Measurements from ENCODE around the gene GALNT11. TPM values are rescaled to one million over a fixed set of nuclear protein-coding genes. Genes with fewer than 3 reads are reported as not detected.

GALNT11 gene
- total RNA-seq, 2 experiments from 2014 or later, result 28.7 to 29.7 TPM

DNA sequence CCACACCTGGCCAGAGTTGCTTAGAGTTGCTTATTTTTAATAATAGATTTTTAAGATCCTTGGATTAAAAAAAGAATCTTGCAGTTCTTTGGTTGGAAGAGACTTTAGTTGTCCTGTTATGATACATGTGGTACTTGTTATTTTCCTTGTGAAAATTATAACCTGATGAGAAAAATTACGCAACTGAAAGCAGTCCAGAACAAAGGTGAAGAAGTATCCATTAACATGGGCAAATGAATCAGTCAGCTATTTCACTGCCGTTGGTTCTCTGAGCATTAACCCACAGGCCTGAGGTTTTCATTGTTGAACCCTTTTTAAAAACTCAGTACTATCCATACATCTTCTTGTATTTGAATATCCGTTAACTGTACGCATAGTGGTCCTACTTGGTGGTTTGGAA, 68.2 kb downstream of the GALNT11 start:
- no peak for ATAC-seq (ENCODE audit: low read depth)
- no peaks in the 10 kb centered on the region for H3K4me1 Mint-ChIP-seq
- POLR2A ChIA-PET, result no interaction called here
- no peak for DNase-seq
- no peaks in the 10 kb centered on the region for H3K27me3 Mint-ChIP-seq
- peaks cover 24% of the 10 kb centered on the region for H3K36me3 Mint-ChIP-seq
- no peak overlapping the region for H3K27ac Mint-ChIP-seq
- H3K4me3 Mint-ChIP-seq, result no peak overlapping the region
- peaks cover 11% of the 10 kb centered on the region for H3K9me3 Mint-ChIP-seq

DNA sequence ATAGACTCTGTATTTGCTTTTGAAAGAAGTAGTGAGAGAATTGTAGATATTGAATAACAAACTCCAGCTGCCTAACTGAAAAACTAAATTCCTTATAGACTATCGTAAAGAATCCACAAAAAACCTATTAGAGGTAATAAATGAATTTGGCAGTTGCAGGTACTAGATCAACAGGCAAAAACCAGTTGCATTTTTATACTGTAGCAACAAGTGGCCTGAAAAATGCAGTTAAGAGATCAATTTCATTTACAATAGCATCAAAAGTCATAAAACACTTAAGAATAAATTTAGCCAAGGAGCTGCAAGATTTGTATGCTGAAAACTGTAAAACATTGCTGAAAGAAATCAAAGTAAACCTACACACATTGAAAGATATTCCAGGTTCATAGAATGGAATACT, 70.3 kb downstream of the GALNT11 start:
- ATAC-seq (ENCODE audit: low read depth) (no peak), DNase-seq (no peak)
- no peaks in the 10 kb centered on the region for H3K4me1 Mint-ChIP-seq
- POLR2A ChIA-PET, result no interaction called here
- peaks cover 13% of the 10 kb centered on the region for H3K36me3 Mint-ChIP-seq
- H3K9me3 Mint-ChIP-seq, result peaks cover under 1% of the 10 kb centered on the region
- no peaks in the 10 kb centered on the region for H3K27me3 Mint-ChIP-seq
- no peak overlapping the region for H3K27ac Mint-ChIP-seq
- H3K4me3 Mint-ChIP-seq, result no peak overlapping the region

DNA sequence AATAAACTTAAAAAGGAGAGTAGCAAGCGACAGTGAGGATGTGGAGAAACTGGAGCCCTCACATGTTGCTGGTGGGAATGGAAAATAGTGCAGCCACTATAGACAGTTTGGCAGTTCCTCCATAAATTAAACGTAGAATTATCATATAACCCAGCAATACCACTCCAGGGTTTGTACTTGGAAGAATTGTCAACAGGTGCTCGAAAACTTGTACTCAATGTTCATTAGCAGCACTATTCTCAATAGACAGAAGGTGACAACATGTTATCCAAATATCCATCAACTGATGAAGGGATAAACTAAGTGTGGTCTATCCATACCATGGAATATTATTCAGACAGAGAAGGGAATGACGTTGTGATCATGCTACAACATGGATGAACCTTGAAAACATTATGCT, 71.9 kb downstream of the GALNT11 start:
- ATAC-seq (ENCODE audit: low read depth) (no peak), DNase-seq (no peak)
- POLR2A ChIA-PET, result no interaction called here
- no peaks in the 10 kb centered on the region for H3K27me3 Mint-ChIP-seq
- no peaks in the 10 kb centered on the region for H3K9me3 Mint-ChIP-seq
- H3K36me3 Mint-ChIP-seq, result peaks cover 13% of the 10 kb centered on the region
- no peak overlapping the region for H3K27ac Mint-ChIP-seq
- no peaks in the 10 kb centered on the region for H3K4me1 Mint-ChIP-seq
- H3K4me3 Mint-ChIP-seq, result no peak overlapping the region

- H3K36me3 Mint-ChIP-seq, result peaks cover 14% of the 10 kb centered on the region
- POLR2A ChIA-PET, result no interaction called here
- no peak overlapping the region for H3K4me3 Mint-ChIP-seq
- ATAC-seq (ENCODE audit: low read depth) (no peak), DNase-seq (no peak)
- no peaks in the 10 kb centered on the region for H3K4me1 Mint-ChIP-seq
- no peaks in the 10 kb centered on the region for H3K9me3 Mint-ChIP-seq
- H3K27ac Mint-ChIP-seq, result no peak overlapping the region
- H3K27me3 Mint-ChIP-seq, result no peaks in the 10 kb centered on the region
Measured at GRCh38 chr7:152103066-152103465, 77.6 kb downstream of the GALNT11 start.

GRCh38 chr7:152103691-152104090, 78.2 kb downstream of the GALNT11 start:
- H3K9me3 Mint-ChIP-seq, result no peaks in the 10 kb centered on the region
- DNase-seq (no peak), ATAC-seq (ENCODE audit: low read depth) (no peak)
- POLR2A ChIA-PET, result no interaction called here
- H3K4me1 Mint-ChIP-seq, result no peaks in the 10 kb centered on the region
- no peak overlapping the region for H3K27ac Mint-ChIP-seq
- no peak overlapping the region for H3K4me3 Mint-ChIP-seq
- no peaks in the 10 kb centered on the region for H3K27me3 Mint-ChIP-seq
- H3K36me3 Mint-ChIP-seq, result peaks cover 14% of the 10 kb centered on the region

DNA sequence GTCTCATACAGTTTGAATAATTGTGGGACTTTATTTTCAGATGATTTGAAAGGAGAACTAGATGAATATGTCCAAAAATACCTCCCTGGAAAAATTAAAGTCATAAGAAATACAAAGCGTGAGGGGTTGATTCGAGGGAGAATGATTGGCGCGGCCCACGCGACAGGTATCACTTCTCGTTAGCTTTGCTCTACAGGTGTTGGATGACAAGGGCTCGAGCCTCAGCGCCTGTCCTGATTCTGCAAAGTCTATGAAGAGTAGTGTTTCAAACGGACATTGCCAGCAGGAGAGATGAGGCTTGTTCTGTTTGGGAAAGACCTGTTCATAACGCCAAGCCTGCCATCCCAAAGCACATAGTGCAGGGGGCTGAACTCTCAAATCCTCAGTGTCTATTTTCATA, 79.7 kb downstream of the GALNT11 start:
- no peaks in the 10 kb centered on the region for H3K9me3 Mint-ChIP-seq
- peaks cover 19% of the 10 kb centered on the region for H3K36me3 Mint-ChIP-seq

GRCh38 chr7:152106990-152107389, 81.5 kb downstream of the GALNT11 start:
- Mint-ChIP-seq H3K27ac (no peak overlapping the region), H3K27me3 (no peaks in the 10 kb centered on the region), H3K4me3 (no peak overlapping the region), H3K36me3 (peaks cover 12% of the 10 kb centered on the region), H3K4me1 (no peaks in the 10 kb centered on the region), H3K9me3 (no peaks in the 10 kb centered on the region)
- POLR2A ChIA-PET, result no interaction called here
- ATAC-seq (ENCODE audit: low read depth) (no peak), DNase-seq (no peak)

More for the DNA sequence above, 79.7 kb downstream of the GALNT11 start:
- POLR2A ChIA-PET, result no interaction called here
- Mint-ChIP-seq H3K27ac (no peak overlapping the region), H3K4me1 (no peaks in the 10 kb centered on the region), H3K4me3 (no peak overlapping the region), H3K27me3 (no peaks in the 10 kb centered on the region)
- ATAC-seq (ENCODE audit: low read depth) (no peak), DNase-seq (no peak)

- H3K27ac Mint-ChIP-seq, result no peak overlapping the region
- no peaks in the 10 kb centered on the region for H3K9me3 Mint-ChIP-seq
- peaks cover 12% of the 10 kb centered on the region for H3K36me3 Mint-ChIP-seq
- no peaks in the 10 kb centered on the region for H3K4me1 Mint-ChIP-seq
- DNase-seq (no peak), ATAC-seq (ENCODE audit: low read depth) (no peak)
- no peak overlapping the region for H3K4me3 Mint-ChIP-seq
- H3K27me3 Mint-ChIP-seq, result no peaks in the 10 kb centered on the region
- POLR2A ChIA-PET, result no interaction called here
Measured at GRCh38 chr7:152107945-152108344, 82.5 kb downstream of the GALNT11 start.

DNA sequence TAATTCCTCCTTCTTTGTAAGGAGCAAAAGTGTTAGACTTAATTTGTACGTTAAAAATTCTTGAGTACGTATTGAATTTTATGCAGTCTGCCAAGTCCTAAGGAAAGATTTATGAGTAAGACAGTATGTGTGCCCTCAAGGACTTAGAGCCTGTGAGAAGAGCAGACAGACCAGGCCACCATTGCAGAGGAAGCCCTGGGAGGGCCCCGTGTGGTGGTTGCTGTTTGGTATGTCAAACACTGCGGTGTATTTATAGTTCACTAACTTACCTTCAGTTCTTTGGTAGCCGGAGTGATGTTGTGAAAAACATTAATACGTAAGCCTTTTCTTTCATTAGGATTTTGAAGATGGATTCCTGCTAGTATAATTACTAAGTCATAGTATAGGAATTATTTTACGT, 82.9 kb downstream of the GALNT11 start:
- H3K4me3 Mint-ChIP-seq, result no peak overlapping the region
- no peak for ATAC-seq (ENCODE audit: low read depth)
- peaks cover 17% of the 10 kb centered on the region for H3K36me3 Mint-ChIP-seq
- no peaks in the 10 kb centered on the region for H3K9me3 Mint-ChIP-seq
- H3K4me1 Mint-ChIP-seq, result no peaks in the 10 kb centered on the region
- no peak overlapping the region for H3K27ac Mint-ChIP-seq
- no peak for DNase-seq
- POLR2A ChIA-PET, result no interaction called here
- no peaks in the 10 kb centered on the region for H3K27me3 Mint-ChIP-seq

DNA sequence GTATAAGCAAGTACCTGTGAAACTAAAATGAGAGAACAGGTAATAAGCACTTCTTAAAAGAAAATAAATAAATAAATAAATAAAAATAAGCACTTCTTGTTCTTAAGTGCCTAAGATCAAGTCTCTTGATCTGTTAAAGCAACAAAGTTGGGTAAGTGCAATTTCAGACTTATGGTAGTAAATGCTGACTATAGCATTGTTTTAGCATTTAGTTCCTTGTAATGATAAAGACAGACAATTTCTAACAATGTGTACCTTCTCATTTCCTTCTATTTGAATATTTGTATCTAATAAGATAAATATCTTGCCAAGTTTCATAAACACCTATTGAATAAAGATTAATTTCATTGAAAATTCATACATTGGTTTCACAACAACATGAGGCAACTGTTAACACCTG, 87.4 kb downstream of the GALNT11 start:
- Mint-ChIP-seq H3K4me1 (no peaks in the 10 kb centered on the region), H3K27me3 (no peaks in the 10 kb centered on the region), H3K27ac (no peak overlapping the region), H3K9me3 (no peaks in the 10 kb centered on the region), H3K36me3 (peaks cover 21% of the 10 kb centered on the region), H3K4me3 (no peak overlapping the region)
- DNase-seq, result no peak
- POLR2A ChIA-PET, result no interaction called here
- ATAC-seq (ENCODE audit: low read depth), result no peak

DNA sequence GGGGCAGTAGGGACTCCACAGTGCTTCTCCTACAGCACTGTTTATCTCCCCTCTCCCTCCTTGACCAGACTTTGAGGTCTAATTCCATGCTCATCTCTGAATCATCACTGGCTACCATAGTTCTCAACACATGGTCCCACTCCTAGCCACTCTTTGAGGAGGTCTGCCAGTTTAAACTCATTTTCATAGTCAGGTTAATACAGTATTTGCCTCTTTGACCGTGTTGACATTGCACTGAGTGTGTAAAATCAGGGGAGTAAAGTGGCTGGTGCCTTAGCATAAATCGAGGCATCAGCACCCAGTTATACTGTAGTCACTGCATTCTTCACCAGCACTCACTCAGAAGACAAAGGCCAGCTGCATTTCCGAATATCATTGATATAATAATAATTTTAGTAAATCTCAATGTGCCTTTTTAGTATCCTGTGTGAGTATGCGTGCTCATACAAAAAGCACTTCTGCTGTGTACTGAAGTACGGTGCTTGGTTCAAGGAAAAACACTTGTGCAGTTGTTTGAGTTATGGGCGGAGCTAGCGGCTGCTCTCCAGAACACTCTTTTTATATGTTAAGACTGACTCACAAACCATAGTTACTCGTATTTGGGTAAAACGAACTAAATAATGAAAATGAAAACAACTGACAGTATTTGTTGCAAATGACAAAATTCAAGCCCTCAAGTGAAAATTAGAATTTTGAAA, 89.7 kb downstream of the GALNT11 start:
- POLR2A ChIA-PET, result no interaction called here
- ATAC-seq (ENCODE audit: low read depth) (no peak), DNase-seq (no peak)
- H3K4me1 Mint-ChIP-seq, result no peaks in the 10 kb centered on the region
- no peaks in the 10 kb centered on the region for H3K9me3 Mint-ChIP-seq
- H3K4me3 Mint-ChIP-seq, result no peak overlapping the region
- peaks cover 20% of the 10 kb centered on the region for H3K36me3 Mint-ChIP-seq
- no peak overlapping the region for H3K27ac Mint-ChIP-seq
- H3K27me3 Mint-ChIP-seq, result no peaks in the 10 kb centered on the region

- Mint-ChIP-seq H3K36me3 (peaks cover 38% of the 10 kb centered on the region), H3K4me3 (no peak overlapping the region), H3K9me3 (no peaks in the 10 kb centered on the region), H3K27me3 (no peaks in the 10 kb centered on the region), H3K27ac (no peak overlapping the region), H3K4me1 (peaks cover 4% of the 10 kb centered on the region)
- DNase-seq (no peak), ATAC-seq (ENCODE audit: low read depth) (no peak)
- POLR2A ChIA-PET, result no interaction called here
Measured at GRCh38 chr7:152117356-152117755, 91.9 kb downstream of the GALNT11 start.

DNA sequence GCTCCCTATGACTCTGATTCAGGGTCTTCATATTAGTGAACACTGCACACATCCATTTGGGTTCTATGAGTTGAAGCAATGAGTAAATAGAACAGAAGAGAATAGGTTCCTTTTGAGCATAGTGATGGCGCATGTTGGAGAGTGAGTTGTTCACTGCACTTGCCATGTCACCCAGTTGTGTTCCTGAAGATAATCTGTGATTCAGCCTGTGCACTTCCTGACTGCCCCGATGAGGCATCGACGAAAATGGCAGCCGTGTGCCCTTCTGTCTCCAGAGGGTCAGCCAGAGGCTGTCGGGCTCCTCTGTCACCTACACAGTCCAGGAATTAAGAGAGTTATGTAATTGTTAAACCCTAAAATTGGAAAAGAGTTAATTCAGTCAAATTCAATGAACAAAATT, 94.7 kb downstream of the GALNT11 start:
- no peak for DNase-seq
- Mint-ChIP-seq H3K36me3 (peaks cover 51% of the 10 kb centered on the region), H3K9me3 (peaks cover 7% of the 10 kb centered on the region), H3K27ac (no peak overlapping the region), H3K27me3 (no peaks in the 10 kb centered on the region), H3K4me1 (peaks cover 9% of the 10 kb centered on the region), H3K4me3 (no peak overlapping the region)
- no peak for ATAC-seq (ENCODE audit: low read depth)
- POLR2A ChIA-PET, result no interaction called here

DNA sequence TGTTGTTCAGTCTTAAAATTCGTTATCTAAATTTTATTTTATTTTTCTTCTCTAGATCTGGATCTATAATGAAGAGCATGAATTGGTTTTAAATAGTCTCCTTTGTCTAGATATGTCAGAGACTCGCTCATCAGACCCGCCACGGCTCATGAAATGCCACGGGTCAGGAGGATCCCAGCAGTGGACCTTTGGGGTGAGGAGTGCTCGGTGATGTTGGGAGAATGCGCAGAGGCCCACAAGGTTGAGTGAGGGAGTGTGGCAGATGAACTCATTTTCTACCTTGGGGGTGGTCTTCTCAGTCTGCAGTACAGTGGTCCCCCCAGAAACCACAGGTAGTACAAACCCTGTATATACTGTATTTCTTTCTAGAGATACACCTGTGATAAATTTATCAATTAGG, 95.3 kb downstream of the GALNT11 start:
- POLR2A ChIA-PET, result no interaction called here
- Mint-ChIP-seq H3K4me3 (no peak overlapping the region), H3K36me3 (peaks cover 57% of the 10 kb centered on the region), H3K9me3 (peaks cover 7% of the 10 kb centered on the region), H3K4me1 (peaks cover 9% of the 10 kb centered on the region), H3K27ac (no peak overlapping the region), H3K27me3 (no peaks in the 10 kb centered on the region)
- DNase-seq (no peak), ATAC-seq (ENCODE audit: low read depth) (no peak)

DNA sequence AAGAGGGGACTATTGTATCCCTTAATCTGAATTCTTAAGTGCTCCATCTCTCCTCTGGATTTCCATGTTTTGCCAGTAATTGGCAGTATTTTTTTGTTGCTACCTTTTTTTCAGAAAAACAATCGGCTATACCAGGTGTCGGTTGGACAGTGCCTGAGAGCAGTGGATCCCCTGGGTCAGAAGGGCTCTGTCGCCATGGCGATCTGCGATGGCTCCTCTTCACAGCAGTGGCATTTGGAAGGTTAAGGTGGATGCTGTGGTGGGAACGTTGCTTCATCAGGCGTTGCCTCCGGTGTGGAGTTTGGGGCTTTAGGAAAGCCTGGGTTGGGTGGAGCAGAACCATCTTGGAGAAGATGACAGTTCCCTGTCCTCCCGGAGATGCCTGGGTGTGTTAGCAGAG, 96.0 kb downstream of the GALNT11 start:
- ATAC-seq (ENCODE audit: low read depth) (no peak), DNase-seq (no peak)
- Mint-ChIP-seq H3K36me3 (peaks cover 58% of the 10 kb centered on the region), H3K4me1 (peaks cover 9% of the 10 kb centered on the region), H3K27me3 (no peaks in the 10 kb centered on the region), H3K4me3 (no peak overlapping the region), H3K27ac (no peak overlapping the region), H3K9me3 (peaks cover 7% of the 10 kb centered on the region)
- POLR2A ChIA-PET, result no interaction called here
